B cell (primary cell): Measurements from ENCODE around the gene RAI14. TPM values are rescaled to one million over a fixed set of nuclear protein-coding genes. Genes with fewer than 3 reads are reported as not detected.
A peak's percentile ranks its signal among the peaks of the same experiment; 100 is the strongest.

Source experiments
- ATAC-seq: fragments of 200-7000 bp; cut with Tn5 transposase; one replicate; pipeline ENCODE4 v1.10.0; 2021; ENCODE audit warnings: low read depth, mild to moderate bottlenecking, moderate number of reproducible peaks, moderate library complexity
- CTCF ChIA-PET: fragments of 350-600 bp; sonication (Branson Sonifier 250); formaldehyde crosslinking; loops from one replicate; lab custom pipeline; 2021; ENCODE audit warnings: antibody characterized with exemption, inconsistent platforms; lab: Charles Lee
- POLR2A ChIA-PET: fragments of 350-600 bp; sonication (Branson Sonifier 250); formaldehyde crosslinking; loops from one replicate; lab custom pipeline; 2021; ENCODE audit warnings: antibody characterized with exemption; lab: Charles Lee
- DNase-seq: peaks from one replicate; pipeline ENCODE4 v3.0.0; 2013
- H2AFZ ChIP-seq: 2 replicates; pipeline ENCODE4 v1.6.1; 2012; ENCODE audit warnings: mild to moderate bottlenecking, low read depth, low read length; ENCODE audit not compliant: insufficient read depth, poor library complexity, severe bottlenecking
- H3K27ac ChIP-seq, 2 donors: 1 replicate in 1 of 2; 2 replicates in 1 of 2; pipeline ENCODE4 v1.5.1; 2012 to 2013; ENCODE audit warnings: low read length in 2 of 2, mild to moderate bottlenecking in 2 of 2, moderate library complexity in 1 of 2
- H3K27me3 ChIP-seq, 4 experiments: fragments of 200-600 bp in 1 of 4; sonication (generic) in 1 of 4; replicated peaks in 1 of 4; 1 replicate in 2 of 4; 2 replicates in 2 of 4; pipeline versions ENCODE4 v1.6.1 to v1.7.0; 2013 to 2016; ENCODE audit warnings: low read length in 3 of 4, mild to moderate bottlenecking in 2 of 4, mixed read lengths in 1 of 4, moderate library complexity in 1 of 4; ENCODE audit not compliant: insufficient read depth in 4 of 4, control insufficient read depth in 3 of 4; ENCODE audit errors: control extremely low read depth in 1 of 4
- H3K36me3 ChIP-seq, 2 experiments: replicated peaks in 1 of 2; 1 replicate in 1 of 2; 2 replicates in 1 of 2; pipeline versions ENCODE4 v1.6.1 to v1.7.1; 2013; ENCODE audit warnings: low read length in 1 of 2; ENCODE audit not compliant: insufficient read depth in 2 of 2, control insufficient read depth in 1 of 2; ENCODE audit errors: control extremely low read depth in 1 of 2, extremely low read depth in 1 of 2
- H3K4me1 ChIP-seq, 2 donors: fragments of 200-600 bp in 1 of 2; sonication (generic) in 1 of 2; 1 replicate in 1 of 2; 2 replicates in 1 of 2; pipeline versions ENCODE4 v1.5.1 to v1.6.1; 2013 to 2017; ENCODE audit warnings: low read length in 2 of 2; ENCODE audit not compliant: control insufficient read depth in 2 of 2, insufficient read depth in 2 of 2
- H3K4me2 ChIP-seq: replicated peaks from 2 replicates; pipeline ENCODE3; 2012; ENCODE audit warnings: mild to moderate bottlenecking, low read depth, low read length; ENCODE audit not compliant: poor library complexity, severe bottlenecking
- H3K4me3 ChIP-seq, 5 experiments: fragments of 200-600 bp in 1 of 5; sonication (generic) in 1 of 5; 1 replicate in 3 of 5; 2 replicates in 2 of 5; pipeline versions ENCODE4 v1.5.1 to v1.7.0; 2011 to 2016; ENCODE audit warnings: low read length in 4 of 5, mild to moderate bottlenecking in 4 of 5, low read depth in 2 of 5, control low read depth in 1 of 5, moderate library complexity in 1 of 5; ENCODE audit not compliant: insufficient read depth in 1 of 5; ENCODE audit errors: control extremely low read depth in 1 of 5, extremely low read depth in 1 of 5
- H3K79me2 ChIP-seq: fragments of 200-600 bp; sonication (generic); one replicate; pipeline ENCODE4 v1.6.0; 2016; ENCODE audit warnings: low read length; ENCODE audit not compliant: control insufficient read depth, insufficient read depth
- H3K9ac ChIP-seq: fragments of 200-600 bp; sonication (generic); 2 replicates; pipeline ENCODE4 v1.6.1; 2017; ENCODE audit warnings: mild to moderate bottlenecking, low read length, moderate library complexity
- H3K9me3 ChIP-seq, 3 donors: one replicate each; pipeline versions ENCODE4 v1.6.1 to v1.7.1; 2013; ENCODE audit warnings: low read length in 2 of 3; ENCODE audit not compliant: control insufficient read depth in 2 of 3, insufficient read depth in 1 of 3; ENCODE audit errors: control extremely low read depth in 1 of 3
- H4K20me1 ChIP-seq: 2 replicates; pipeline ENCODE4 v1.6.0; 2012; ENCODE audit warnings: mild to moderate bottlenecking, low read length; ENCODE audit not compliant: insufficient read depth, control insufficient read depth, poor library complexity, severe bottlenecking
- H3K27ac Mint-ChIP-seq: one replicate; pipeline ENCODE4 v1.8.0; 2021; ENCODE audit warnings: mixed read lengths
- H3K27me3 Mint-ChIP-seq: one replicate; pipeline ENCODE4 v1.8.0; 2021; ENCODE audit warnings: mixed read lengths
- H3K4me1 Mint-ChIP-seq: one replicate; pipeline ENCODE4 v1.8.0; 2021; ENCODE audit warnings: mixed read lengths
- H3K4me3 Mint-ChIP-seq: one replicate; pipeline ENCODE4 v1.8.0; 2021; ENCODE audit warnings: mixed read lengths
- H3K9me3 Mint-ChIP-seq: one replicate; pipeline ENCODE4 v1.8.0; 2022; ENCODE audit warnings: mixed read lengths; ENCODE audit not compliant: insufficient read depth
- EZH2 ChIP-seq: IDR thresholded peaks from 2 replicates; pipeline ENCODE4 v1.6.1; 2012; ENCODE audit warnings: borderline replicate concordance, low read depth, mild to moderate bottlenecking, moderate library complexity, low read length; ENCODE audit not compliant: insufficient read depth, poor library complexity, severe bottlenecking
- WGBS: methylation state at CpG from one replicate; pipeline ENCODE4 v1.1.5; 2013; ENCODE audit warnings: missing lambda C conversion rate; ENCODE audit not compliant: insufficient coverage; 5-methylcytosine and 5-hydroxymethylcytosine counted together
- intact Hi-C: fragments of 100-400 bp; cut with micrococcal nuclease; formaldehyde crosslinking; loops from one replicate; pipeline ENCODE4 v1.10.0; 2022
- polyA plus RNA-seq: library from polyadenylated mRNA; depleted of rRNA; stranded (reverse); fragments of >200 nt; gene quantifications from 2 replicates; pipeline ENCODE4 v1.2.3, GENCODE V29; 2012
- total RNA-seq, 2 donors: library from RNA; stranded (reverse); fragments of 120-200 nt in 1 of 2; gene quantifications; 1 replicate in 1 of 2; 2 replicates in 1 of 2; pipeline versions ENCODE4 v1.2.3 to v1.2.4, GENCODE V29; 2013 to 2022
- TF ChIP-seq, protein P1 (sequence below): fragments of 200-600 bp; IDR thresholded peaks from one replicate; pipeline ENCODE4 v1.8.0; 2022; ENCODE audit warnings: antibody characterized with exemption, mild to moderate bottlenecking

RAI14 gene
- total and polyA plus RNA-seq, 2 donors (not counting 1 experiment from before 2014, with no cell fraction given): 0.55 to 1.9 TPM

- peak overlapping the region; percentile 26 for H3K27ac Mint-ChIP-seq
- CTCF ChIA-PET: no interaction called here
Observed at GRCh38 chr5:34738381-34738780, 82.3 kb downstream of the RAI14 start.

DNA sequence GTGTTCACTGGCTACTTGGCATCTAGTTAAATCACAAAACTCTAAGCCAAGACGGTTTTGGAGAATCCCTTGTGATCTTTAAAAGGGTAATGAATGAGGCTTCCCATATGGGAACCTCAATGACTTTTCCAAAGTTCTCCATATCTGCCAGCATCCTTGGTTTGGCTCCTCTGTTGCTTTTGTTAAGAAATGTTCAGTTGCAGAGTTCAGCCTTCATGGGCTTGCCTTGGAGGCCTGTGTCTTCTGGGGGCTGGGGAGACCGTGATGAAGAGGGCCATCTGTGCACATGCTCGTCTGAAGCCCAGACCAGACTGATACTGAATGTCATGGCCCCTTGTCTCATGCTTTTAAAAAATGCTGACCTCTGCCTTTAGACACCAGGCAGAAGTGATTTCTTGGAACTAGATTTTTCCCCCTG lies 84.3 kb downstream of the RAI14 start:
- intact Hi-C loops: loop anchor here (5.0 kb wide), 1 partner anchor 43 kb away; no protein-coding TSS in a partner anchor
- H3K27me3 Mint-ChIP-seq: no peaks in the 10 kb centered on the region
- H3K79me2 ChIP-seq: no peaks in the 10 kb centered on the region
- H4K20me1 ChIP-seq: no peaks in the 10 kb centered on the region
- no peak overlapping the region for H3K4me2 ChIP-seq
- POLR2A ChIA-PET: no interaction called here
- no peak overlapping the region for H3K27ac ChIP-seq
- WGBS: 93% methylated on average over 2 of the region's 3 CpGs
- H3K4me3 ChIP-seq: no peak overlapping the region
- H3K27me3 ChIP-seq: no peaks in the 10 kb centered on the region
- no peak overlapping the region for H2AFZ ChIP-seq
- H3K4me1 Mint-ChIP-seq: peaks cover 37% of the 10 kb centered on the region
- H3K9me3 Mint-ChIP-seq: peaks cover 9% of the 10 kb centered on the region
- no peak overlapping the region for H3K4me3 Mint-ChIP-seq
- CTCF ChIA-PET: no interaction called here
- TF ChIP-seq, protein P1, sequence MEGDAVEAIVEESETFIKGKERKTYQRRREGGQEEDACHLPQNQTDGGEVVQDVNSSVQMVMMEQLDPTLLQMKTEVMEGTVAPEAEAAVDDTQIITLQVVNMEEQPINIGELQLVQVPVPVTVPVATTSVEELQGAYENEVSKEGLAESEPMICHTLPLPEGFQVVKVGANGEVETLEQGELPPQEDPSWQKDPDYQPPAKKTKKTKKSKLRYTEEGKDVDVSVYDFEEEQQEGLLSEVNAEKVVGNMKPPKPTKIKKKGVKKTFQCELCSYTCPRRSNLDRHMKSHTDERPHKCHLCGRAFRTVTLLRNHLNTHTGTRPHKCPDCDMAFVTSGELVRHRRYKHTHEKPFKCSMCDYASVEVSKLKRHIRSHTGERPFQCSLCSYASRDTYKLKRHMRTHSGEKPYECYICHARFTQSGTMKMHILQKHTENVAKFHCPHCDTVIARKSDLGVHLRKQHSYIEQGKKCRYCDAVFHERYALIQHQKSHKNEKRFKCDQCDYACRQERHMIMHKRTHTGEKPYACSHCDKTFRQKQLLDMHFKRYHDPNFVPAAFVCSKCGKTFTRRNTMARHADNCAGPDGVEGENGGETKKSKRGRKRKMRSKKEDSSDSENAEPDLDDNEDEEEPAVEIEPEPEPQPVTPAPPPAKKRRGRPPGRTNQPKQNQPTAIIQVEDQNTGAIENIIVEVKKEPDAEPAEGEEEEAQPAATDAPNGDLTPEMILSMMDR: no peak
- no peak for TF ChIP-seq EZH2
- H3K9me3 ChIP-seq: peaks cover 0 to 3% (median 0%) of the 10 kb centered on the region in 3 donors
- H3K9ac ChIP-seq: no peak overlapping the region
- ATAC-seq (no peak), DNase-seq (no peak)
- no peak overlapping the region for H3K27ac Mint-ChIP-seq
- no peaks in the 10 kb centered on the region for H3K36me3 ChIP-seq
- peaks cover 19 to 22% of the 10 kb centered on the region in 2 donors for H3K4me1 ChIP-seq

More at GRCh38 chr5:34738381-34738780, 82.3 kb downstream of the RAI14 start:
- Histone ChIP-seq H3K27ac (no peak overlapping the region), H3K4me2 (no peak overlapping the region), H3K9ac (no peak overlapping the region), H3K79me2 (no peaks in the 10 kb centered on the region), H3K27me3 (no peaks in the 10 kb centered on the region), H4K20me1 (no peaks in the 10 kb centered on the region), H2AFZ (no peak overlapping the region), H3K36me3 (no peaks in the 10 kb centered on the region), H3K4me1 (peaks cover 16 to 19% of the 10 kb centered on the region in 2 donors), H3K4me3 (no peak overlapping the region), H3K9me3 (peaks cover 0 to 3% (median 0%) of the 10 kb centered on the region in 3 donors)
- intact Hi-C loops: no loop called here
- H3K4me1 Mint-ChIP-seq: peaks cover 22% of the 10 kb centered on the region
- ATAC-seq: no peak
- H3K27me3 Mint-ChIP-seq: no peaks in the 10 kb centered on the region
- DNase-seq: no peak
- H3K9me3 Mint-ChIP-seq: peaks cover 8% of the 10 kb centered on the region
- no CpG with 5 or more reads among the region's 1 CpG for WGBS
- no peak overlapping the region for H3K4me3 Mint-ChIP-seq
- POLR2A ChIA-PET: no interaction called here
- TF ChIP-seq, protein P1: no peak
- TF ChIP-seq EZH2: no peak
